Kidney (tissue), 14 donors: ENCODE measurements around the gene ITGB4. TPM values are rescaled to one million over a fixed set of nuclear protein-coding genes. Genes with fewer than 3 reads are reported as not detected.

Experiments
- DNase-seq, 5 donors: peaks; one replicate each; pipeline ENCODE4 v3.0.0-alpha.2; 2013 to 2020
- FAIRE-seq: peaks from 2 replicates; lab custom pipeline; 2012; peaks lifted over from hg19 to GRCh38; lab: Jason Lieb, UNC
- H3K27ac ChIP-seq, 2 donors: one replicate each; pipeline ENCODE4 v1.7.0; 2013; ENCODE audit warnings: low read depth in 2 of 2, low read length in 2 of 2, inconsistent platforms in 1 of 2
- H3K27me3 ChIP-seq: one replicate; pipeline ENCODE4 v1.7.1; 2013; ENCODE audit warnings: low read length, inconsistent platforms; ENCODE audit not compliant: control insufficient read depth, insufficient read depth
- H3K36me3 ChIP-seq, 3 donors: one replicate each; pipeline versions ENCODE4 v1.7.0 to v1.7.1; 2013; ENCODE audit warnings: low read length in 3 of 3, control low read depth in 1 of 3, inconsistent platforms in 1 of 3; ENCODE audit not compliant: insufficient read depth in 3 of 3, control insufficient read depth in 2 of 3
- H3K4me1 ChIP-seq, 3 donors: one replicate each; pipeline versions ENCODE4 v1.7.0 to v1.7.1; 2013; ENCODE audit warnings: low read length in 3 of 3, inconsistent platforms in 1 of 3, low read depth in 1 of 3; ENCODE audit not compliant: control insufficient read depth in 2 of 3, insufficient read depth in 2 of 3
- H3K4me3 ChIP-seq, 3 donors: one replicate each; pipeline versions ENCODE4 v1.7.0 to v1.8.1; 2013; ENCODE audit warnings: low read length in 3 of 3, control low read depth in 1 of 3, inconsistent platforms in 1 of 3
- H3K9ac ChIP-seq, 3 donors: one replicate each; pipeline versions ENCODE4 v1.7.0 to v1.7.1; 2013; ENCODE audit warnings: low read length in 3 of 3, control low read depth in 1 of 3, inconsistent platforms in 1 of 3
- H3K9me3 ChIP-seq, 3 donors: one replicate each; pipeline versions ENCODE4 v1.7.0 to v1.7.1; 2013; ENCODE audit warnings: low read length in 3 of 3, control low read depth in 1 of 3, inconsistent platforms in 1 of 3; ENCODE audit not compliant: control insufficient read depth in 2 of 3, insufficient read depth in 1 of 3
- CTCF ChIP-seq: IDR thresholded peaks from 3 replicates; pipeline ENCODE4 v1.5.1; 2012; ENCODE audit warnings: mild to moderate bottlenecking, moderate library complexity, borderline replicate concordance; ENCODE audit not compliant: insufficient read depth; ENCODE audit errors: extremely low read depth
- intact Hi-C: fragments of 100-400 bp; cut with DNase I; formaldehyde crosslinking; loops from one replicate; pipeline ENCODE4 v1.11.1; 2022
- polyA plus RNA-seq: library from polyadenylated mRNA; stranded (reverse); fragments of 350-450 nt; fragmentation: Illumina TruSeq; extraction: RNeasy Lipid Tissue Mini Kit (QIAGEN cat#74804); gene quantifications from one replicate; pipeline ENCODE4 v1.2.3, GENCODE V29; 2014; ENCODE audit warnings: low read depth, low replicate concordance; ENCODE audit not compliant: insufficient read depth
- total RNA-seq: library from RNA; stranded (reverse); fragmentation: NEBNext Ultra II Directional; extraction: Animal tissue kit (Norgen Biotek cat#: 25700); gene quantifications from one replicate; pipeline ENCODE4 v1.2.1, GENCODE V29; 2021
- donor health status: control.
- donor health status: control.
- donor health status: control.
- donor health status: control.
- donor health status: control.
- donor health status: DM: yes; HTN: yes; CAD: no.
- donor health status: Normal renal cell carcinoma (clear cell type).

The ITGB4 gene
- total and polyA plus RNA-seq, 2 donors from 2014 or later, result 15.7 to 149 TPM

GRCh38 chr17:75743625-75744206 lies 22.5 kb downstream of the ITGB4 start:
- H3K27ac ChIP-seq, result no peak overlapping the region
- H3K9ac ChIP-seq, result no peak overlapping the region
- TF ChIP-seq CTCF, result no peak
- FAIRE-seq (no peak), DNase-seq (peak in 1 of 5 donors; percentile 69)
- H3K9me3 ChIP-seq, result no peaks in the 10 kb centered on the region
- no peaks in the 10 kb centered on the region for H3K27me3 ChIP-seq
- intact Hi-C loops, result no loop called here
- H3K36me3 ChIP-seq, result no peaks in the 10 kb centered on the region
- no peak overlapping the region for H3K4me3 ChIP-seq
- no peaks in the 10 kb centered on the region for H3K4me1 ChIP-seq

- peak in 1 of 5 donors; percentile 65 for DNase-seq
- TF ChIP-seq CTCF, result no peak
- Histone ChIP-seq H3K9ac (no peak overlapping the region), H3K9me3 (no peaks in the 10 kb centered on the region), H3K27me3 (no peaks in the 10 kb centered on the region), H3K36me3 (no peaks in the 10 kb centered on the region), H3K4me1 (peaks cover 0 to 3% (median 0%) of the 10 kb centered on the region in 3 donors), H3K27ac (no peak overlapping the region), H3K4me3 (no peak overlapping the region)
- FAIRE-seq, result no peak
- intact Hi-C loops, result no loop called here
Measured at GRCh38 chr17:75748706-75749105, 27.4 kb downstream of the ITGB4 start.

- DNase-seq, result peak; percentile 68 to 92 (median 84)
- Histone ChIP-seq H3K36me3 (no peaks in the 10 kb centered on the region), H3K9ac (no peak overlapping the region), H3K4me1 (peaks cover under 1 to 12% (median 8%) of the 10 kb centered on the region in 3 donors), H3K4me3 (no peak overlapping the region), H3K9me3 (no peaks in the 10 kb centered on the region), H3K27me3 (no peaks in the 10 kb centered on the region), H3K27ac (no peak overlapping the region)
- TF ChIP-seq CTCF, result peak; percentile 78
- intact Hi-C loops, result no loop called here
- no peak for FAIRE-seq
Measured at GRCh38 chr17:75749545-75750389, 28.5 kb downstream of the ITGB4 start.
